Adipocyte (in vitro differentiated cells): ENCODE measurements around the gene ARAF.

Experiments
- DNase-seq: peaks from one replicate; pipeline ENCODE4 v3.0.0-alpha.2; 2015; ENCODE audit warnings: low read depth
- H3K27me3 ChIP-seq: replicated peaks from 2 replicates; pipeline ENCODE4 v1.7.0; 2013; ENCODE audit warnings: mild to moderate bottlenecking, low read length, moderate library complexity; ENCODE audit not compliant: control insufficient read depth, insufficient read depth
- H3K36me3 ChIP-seq: 2 replicates; pipeline ENCODE4 v1.7.0; 2013; ENCODE audit warnings: low read length, mild to moderate bottlenecking, moderate library complexity; ENCODE audit not compliant: control insufficient read depth, insufficient read depth, severe bottlenecking
- H3K4me1 ChIP-seq: 2 replicates; pipeline ENCODE4 v1.7.0; 2013; ENCODE audit warnings: mild to moderate bottlenecking, low read length, moderate library complexity; ENCODE audit not compliant: control insufficient read depth, insufficient read depth
- H3K4me3 ChIP-seq: 2 replicates; pipeline ENCODE4 v1.7.0; 2013; ENCODE audit warnings: mild to moderate bottlenecking, low read length, moderate library complexity
- H3K9ac ChIP-seq: 2 replicates; pipeline ENCODE4 v1.7.0; 2013; ENCODE audit warnings: mild to moderate bottlenecking, low read length, moderate library complexity
- H3K9me3 ChIP-seq: 2 replicates; pipeline ENCODE4 v1.7.0; 2013; ENCODE audit warnings: mild to moderate bottlenecking, low read length, moderate library complexity; ENCODE audit not compliant: control insufficient read depth

Gene ARAF

DNA sequence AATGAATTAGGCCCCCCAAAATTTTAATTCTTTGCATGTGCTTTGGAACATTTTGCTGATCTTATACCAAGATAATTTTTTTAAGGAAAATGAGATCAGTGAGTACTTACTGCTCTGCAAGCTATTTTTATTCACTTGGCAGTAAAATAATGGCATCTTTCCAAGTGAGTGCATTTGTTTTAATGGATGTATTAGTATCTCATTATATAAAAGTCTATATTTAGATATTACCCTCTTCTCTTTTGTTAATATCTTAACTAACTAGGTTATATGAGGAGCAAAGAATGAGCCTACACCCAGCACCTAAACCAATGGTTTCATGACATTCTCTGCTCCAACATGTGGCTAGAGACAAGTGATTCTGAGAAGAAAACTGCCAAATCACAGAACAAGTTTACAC is 21.1 kb upstream of the ARAF start:
- no peak for DNase-seq
- Histone ChIP-seq H3K9me3 (peaks cover 3% of the 10 kb centered on the region), H3K4me1 (peaks cover 12% of the 10 kb centered on the region), H3K27me3 (peaks cover 6% of the 10 kb centered on the region), H3K36me3 (no peaks in the 10 kb centered on the region), H3K4me3 (no peak overlapping the region), H3K9ac (no peak overlapping the region)

DNA sequence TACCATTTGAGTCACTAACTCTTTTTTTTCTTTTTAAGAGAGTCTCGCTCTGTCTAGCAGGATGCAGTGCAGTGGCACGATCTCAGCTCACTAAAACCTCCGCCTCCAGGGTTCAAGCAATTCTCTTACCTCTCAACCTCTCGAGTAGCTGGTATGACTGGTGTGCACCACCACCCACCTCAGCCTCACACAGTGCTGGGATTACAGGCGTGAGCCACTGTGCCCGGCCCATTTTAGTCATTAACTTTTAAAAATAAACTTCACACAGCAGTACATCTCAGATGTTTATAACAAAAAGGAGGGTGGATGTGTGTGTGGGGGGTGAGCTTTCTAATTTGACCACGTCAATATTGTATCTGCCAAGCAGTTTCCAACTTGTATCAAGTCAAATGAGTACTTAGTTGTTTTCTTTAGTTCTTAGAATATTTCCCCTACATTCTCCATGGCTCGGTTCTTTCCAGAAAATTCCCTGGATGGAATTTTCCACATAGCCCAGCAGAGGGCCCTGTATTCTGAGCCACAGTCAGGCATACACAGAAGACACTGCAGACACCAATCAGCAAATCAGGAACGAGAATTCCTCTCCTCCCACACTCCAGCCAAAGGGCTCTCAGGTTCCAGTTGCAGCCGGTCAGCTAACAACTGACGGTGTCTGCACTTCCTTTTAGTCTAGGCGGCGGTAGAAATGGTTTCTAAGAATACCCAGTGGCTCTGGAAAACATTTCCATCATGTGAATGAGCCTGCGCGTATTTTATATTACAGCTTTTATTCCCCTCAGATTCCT is 20.1 kb upstream of the ARAF start:
- H3K27me3 ChIP-seq: peaks cover 6% of the 10 kb centered on the region
- DNase-seq: peak; percentile 92
- peaks cover 12% of the 10 kb centered on the region for H3K4me1 ChIP-seq
- H3K9ac ChIP-seq: peak overlapping the region; percentile 65
- no peaks in the 10 kb centered on the region for H3K36me3 ChIP-seq
- peak overlapping the region; percentile 55 for H3K4me3 ChIP-seq
- peaks cover 3% of the 10 kb centered on the region for H3K9me3 ChIP-seq

DNA sequence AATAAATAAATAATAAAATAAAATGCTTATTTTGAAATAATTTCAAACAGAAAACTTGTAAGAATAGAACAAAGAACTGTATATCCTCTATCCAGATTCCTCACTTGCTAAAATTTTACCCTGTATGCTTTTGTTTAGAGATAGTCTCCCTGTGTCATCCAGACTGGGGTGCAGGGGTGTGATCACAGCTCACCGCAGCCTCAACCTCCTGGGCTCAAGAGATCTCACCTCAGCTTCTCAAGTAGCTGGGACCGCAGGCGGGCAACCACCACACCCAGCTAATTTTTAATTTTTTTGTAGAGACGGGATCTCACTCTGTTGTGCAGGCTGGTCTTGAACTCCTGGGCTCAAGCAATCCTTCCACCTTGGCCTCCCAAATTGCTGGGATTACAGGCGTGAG is 17.5 kb upstream of the ARAF start:
- no peak overlapping the region for H3K4me3 ChIP-seq
- no peak overlapping the region for H3K9ac ChIP-seq
- no peaks in the 10 kb centered on the region for H3K36me3 ChIP-seq
- H3K27me3 ChIP-seq: peaks cover 3% of the 10 kb centered on the region
- no peak for DNase-seq
- H3K9me3 ChIP-seq: no peaks in the 10 kb centered on the region
- peaks cover 12% of the 10 kb centered on the region for H3K4me1 ChIP-seq

DNA sequence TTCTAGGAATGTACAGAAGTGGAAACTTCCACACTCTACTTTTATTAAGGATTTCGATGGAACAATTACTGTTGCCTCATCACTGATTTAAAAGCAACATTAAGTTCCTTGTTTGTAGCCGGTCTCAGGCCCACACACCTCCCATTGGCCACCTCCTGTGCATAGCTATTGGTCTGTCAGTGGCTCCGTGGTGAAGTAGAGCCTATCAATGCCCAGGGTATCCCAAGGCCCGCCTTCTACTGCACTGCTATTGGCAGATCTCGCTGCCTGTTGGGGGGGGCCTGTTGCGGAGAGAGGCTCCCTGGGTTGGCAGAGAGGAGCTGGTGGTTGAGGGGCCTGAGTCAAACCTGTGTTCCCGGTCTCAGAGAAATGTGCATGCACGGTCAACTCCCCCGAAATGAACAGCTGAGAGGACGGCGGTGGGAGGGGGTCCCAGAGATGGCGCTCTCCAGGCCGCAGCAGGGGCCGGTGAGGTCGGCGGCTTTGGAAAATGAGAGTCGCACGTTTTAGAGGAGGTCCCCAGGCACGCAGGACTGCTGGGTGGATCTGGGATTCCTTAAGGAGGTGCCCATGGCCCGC is 4.9 kb upstream of the ARAF start:
- Histone ChIP-seq H3K9ac (peak overlapping the region; percentile 83), H3K27me3 (peaks cover 7% of the 10 kb centered on the region), H3K9me3 (no peaks in the 10 kb centered on the region), H3K36me3 (no peaks in the 10 kb centered on the region), H3K4me3 (peak overlapping the region; percentile 76), H3K4me1 (peaks cover 5% of the 10 kb centered on the region)
- DNase-seq: peak; percentile 92

DNA sequence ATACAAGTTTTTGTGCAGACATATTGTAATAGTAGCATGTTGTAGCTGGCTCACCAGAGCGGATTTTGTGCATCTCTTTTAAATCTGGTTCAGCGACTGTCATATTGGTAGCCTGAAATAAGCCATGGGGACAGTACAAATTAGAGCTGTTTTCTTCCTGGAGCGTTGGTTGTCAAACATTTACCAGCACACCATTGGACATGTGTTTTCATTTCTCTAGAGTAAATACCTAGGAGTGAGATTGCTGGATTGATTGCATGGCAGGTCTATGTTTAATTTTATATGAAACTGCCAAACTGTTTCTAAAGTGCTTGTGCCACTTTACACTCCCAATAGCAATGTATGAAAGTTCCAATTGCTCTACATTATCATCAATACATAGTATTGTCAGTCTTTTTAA is 2.6 kb upstream of the ARAF start:
- H3K36me3 ChIP-seq: peaks cover 5% of the 10 kb centered on the region
- no peak overlapping the region for H3K4me3 ChIP-seq
- no peak overlapping the region for H3K9ac ChIP-seq
- peaks cover 3% of the 10 kb centered on the region for H3K27me3 ChIP-seq
- H3K4me1 ChIP-seq: peaks cover 5% of the 10 kb centered on the region
- H3K9me3 ChIP-seq: no peaks in the 10 kb centered on the region
- DNase-seq: no peak

DNA sequence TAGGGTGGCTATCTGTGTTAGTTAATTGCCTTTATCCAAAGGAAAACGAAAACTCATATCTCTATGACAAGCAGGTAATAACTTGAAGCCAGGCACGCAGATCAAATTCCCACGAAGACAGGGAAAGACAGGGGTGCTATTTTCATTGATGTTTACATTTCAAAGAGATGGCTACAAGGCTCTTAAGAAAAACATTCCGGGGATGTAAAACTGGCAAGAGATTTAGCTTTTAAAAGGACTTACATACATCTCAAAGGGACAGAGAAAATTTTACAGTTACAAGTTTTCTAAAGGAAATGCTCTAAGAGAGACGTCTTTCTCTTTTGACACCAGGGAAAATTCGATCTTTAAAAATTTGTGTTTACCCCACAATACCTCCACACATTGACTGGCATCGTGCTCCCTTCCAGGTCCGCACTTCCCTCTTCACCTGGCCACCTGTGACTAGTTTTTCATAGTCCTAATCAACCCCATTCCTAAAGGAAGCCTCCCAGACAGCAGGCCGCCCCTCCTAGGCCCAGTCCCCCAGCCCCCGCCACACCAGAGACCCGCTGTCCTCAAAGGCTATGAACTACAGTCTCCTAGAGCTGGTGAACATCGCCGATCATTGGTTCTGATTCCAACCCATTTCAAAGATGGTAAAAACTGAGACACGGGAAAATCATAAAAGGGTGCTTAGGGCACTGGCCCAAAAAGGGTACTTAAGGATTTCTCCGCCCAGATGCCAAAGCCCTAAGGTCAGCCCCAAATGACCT is 649 bp upstream of the ARAF start:
- Histone ChIP-seq H3K9ac (peak overlapping the region; percentile 87), H3K4me1 (peaks cover 5% of the 10 kb centered on the region), H3K27me3 (peaks cover 3% of the 10 kb centered on the region), H3K9me3 (no peaks in the 10 kb centered on the region), H3K4me3 (peak overlapping the region; percentile 92), H3K36me3 (peaks cover 21% of the 10 kb centered on the region)
- no peak for DNase-seq

DNA sequence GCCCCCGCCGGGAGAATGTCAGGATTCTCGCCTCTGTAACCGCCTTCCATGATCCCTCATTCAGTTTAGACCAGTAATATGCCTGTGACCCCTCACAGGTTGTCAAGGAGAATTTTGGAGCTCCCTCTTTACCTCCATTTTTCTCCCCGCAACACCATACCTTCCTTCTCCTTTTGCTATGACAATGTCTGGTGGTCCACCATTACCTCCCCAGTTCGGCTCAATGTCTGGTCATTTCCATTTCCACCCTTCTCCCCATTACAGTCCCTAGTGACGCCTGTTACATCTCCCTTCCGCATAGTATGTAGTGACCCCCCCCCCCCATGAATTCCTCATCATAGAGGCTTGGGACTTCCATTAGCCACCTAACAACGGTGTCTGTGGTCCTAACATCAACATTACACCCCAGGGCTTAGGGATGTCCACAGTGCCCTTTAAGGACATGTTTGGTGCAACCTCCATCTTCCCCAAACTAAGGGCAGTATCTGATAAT is 700 bp downstream of the ARAF start:
- Histone ChIP-seq H3K9ac (peak overlapping the region; percentile 87), H3K36me3 (peaks cover 24% of the 10 kb centered on the region)

DNA sequence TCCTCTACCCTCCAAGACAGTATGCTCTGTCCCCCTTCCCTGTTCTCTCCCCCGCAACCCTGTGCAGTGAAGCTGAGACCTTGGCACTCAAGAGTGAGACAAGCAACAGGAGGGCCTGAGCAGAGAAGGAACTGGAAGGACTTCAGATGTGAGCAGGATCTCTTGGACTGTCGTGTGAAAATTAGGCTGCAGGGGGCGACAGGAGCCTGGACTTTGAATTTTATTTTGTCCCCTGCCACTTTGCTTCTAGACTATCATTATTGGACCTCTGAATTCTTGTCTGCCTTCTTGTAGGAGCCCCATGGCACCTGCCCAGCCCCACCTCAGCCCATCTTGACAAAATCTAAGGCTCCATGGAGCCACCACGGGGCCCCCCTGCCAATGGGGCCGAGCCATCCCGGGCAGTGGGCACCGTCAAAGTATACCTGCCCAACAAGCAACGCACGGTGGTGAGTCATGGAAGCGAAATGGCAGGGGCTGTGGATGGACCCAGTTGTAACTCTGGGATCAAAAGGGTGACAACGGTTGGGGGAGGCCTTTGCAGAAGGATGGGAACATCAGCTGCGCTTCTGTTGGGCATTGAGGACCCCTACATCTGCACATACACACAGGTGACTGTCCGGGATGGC is 1.7 kb downstream of the ARAF start:
- Histone ChIP-seq H3K27me3 (peaks cover 3% of the 10 kb centered on the region), H3K36me3 (peaks cover 32% of the 10 kb centered on the region), H3K4me3 (no peak overlapping the region), H3K9ac (no peak overlapping the region), H3K9me3 (no peaks in the 10 kb centered on the region), H3K4me1 (no peaks in the 10 kb centered on the region)
- peak; percentile 48 for DNase-seq

More for the DNA sequence above, 700 bp downstream of the ARAF start:
- H3K4me1 ChIP-seq: peaks cover 3% of the 10 kb centered on the region
- no peaks in the 10 kb centered on the region for H3K9me3 ChIP-seq
- DNase-seq: no peak
- peaks cover 3% of the 10 kb centered on the region for H3K27me3 ChIP-seq
- H3K4me3 ChIP-seq: peak overlapping the region; percentile 92

DNA sequence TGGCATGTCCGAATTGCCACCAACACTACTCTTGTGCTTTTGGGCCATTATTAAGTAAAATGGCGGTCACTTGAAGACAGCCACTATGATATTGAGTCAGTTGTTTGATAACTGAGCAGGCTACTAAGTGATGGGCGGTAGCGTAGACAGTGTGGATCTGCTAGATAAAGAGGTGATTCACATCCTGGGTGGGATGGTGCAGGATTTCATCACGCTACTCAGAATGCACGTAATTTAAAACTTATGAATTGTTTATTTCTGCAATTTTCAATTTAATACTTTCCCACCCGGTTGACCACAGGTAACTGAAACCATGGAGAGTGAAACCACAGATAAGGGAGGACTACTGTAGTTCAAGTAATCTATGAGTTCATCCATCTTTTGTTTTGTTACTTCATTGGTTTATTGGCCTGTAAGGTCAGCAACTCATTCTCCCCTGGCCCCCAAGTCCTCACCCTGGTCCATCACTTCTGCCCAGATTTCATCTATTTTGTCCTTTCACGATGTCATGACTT is 2.9 kb downstream of the ARAF start:
- H3K9ac ChIP-seq: no peak overlapping the region
- no peak for DNase-seq
- H3K4me3 ChIP-seq: no peak overlapping the region
- H3K4me1 ChIP-seq: no peaks in the 10 kb centered on the region
- H3K36me3 ChIP-seq: peaks cover 42% of the 10 kb centered on the region
- no peaks in the 10 kb centered on the region for H3K27me3 ChIP-seq
- no peaks in the 10 kb centered on the region for H3K9me3 ChIP-seq

DNA sequence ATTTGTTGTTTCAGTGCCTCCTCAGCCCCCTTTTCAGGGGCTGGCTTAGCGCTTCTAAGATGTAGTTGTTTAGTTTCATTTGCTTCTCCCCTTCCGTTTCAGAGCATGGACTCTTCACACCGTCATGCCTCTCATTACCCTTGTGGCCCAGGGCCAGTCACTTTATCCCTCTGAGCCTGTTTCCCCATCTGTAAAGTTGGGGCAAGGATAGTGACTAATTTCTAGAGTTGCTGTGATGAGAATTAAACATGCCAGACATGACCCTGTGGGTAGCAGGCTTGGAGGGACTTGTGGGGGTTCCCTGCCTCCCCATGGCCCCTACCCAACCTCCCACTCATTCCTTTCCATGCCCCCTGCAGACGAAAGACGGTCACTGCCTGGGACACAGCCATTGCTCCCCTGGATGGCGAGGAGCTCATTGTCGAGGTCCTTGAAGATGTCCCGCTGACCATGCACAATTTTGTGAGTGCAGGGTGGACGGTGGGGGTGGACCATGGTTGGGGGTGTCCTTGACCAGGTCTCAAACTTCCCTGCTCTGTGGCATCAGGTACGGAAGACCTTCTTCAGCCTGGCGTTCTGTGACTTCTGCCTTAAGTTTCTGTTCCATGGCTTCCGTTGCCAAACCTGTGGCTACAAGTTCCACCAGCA is 3.6 kb downstream of the ARAF start:
- Histone ChIP-seq H3K4me1 (no peaks in the 10 kb centered on the region), H3K36me3 (peaks cover 46% of the 10 kb centered on the region), H3K27me3 (no peaks in the 10 kb centered on the region), H3K9ac (no peak overlapping the region), H3K9me3 (no peaks in the 10 kb centered on the region), H3K4me3 (no peak overlapping the region)
- DNase-seq: no peak
